Sigmoid colon (tissue), 4 donors: ENCODE results near the gene SNX20.

Source experiments
- CTCF ChIP-seq, 4 experiments: fragments of 450-650 bp in 3 of 4; fragments of 200-600 bp in 1 of 4; IDR thresholded peaks; one replicate each; pipeline ENCODE4 v1.5.1; 2016 to 2019; ENCODE audit warnings: antibody characterized with exemption in 4 of 4, mild to moderate bottlenecking in 3 of 4, moderate library complexity in 2 of 4
- EP300 ChIP-seq, 4 donors: sonication (generic); formaldehyde crosslinking; IDR thresholded peaks; one replicate each; pipeline ENCODE4 v1.6.1; 2017; ENCODE audit warnings: antibody characterized with exemption in 4 of 4
- POLR2A ChIP-seq, 2 donors: fragments of 450-650 bp; IDR thresholded peaks; one replicate each; pipeline ENCODE4 v1.6.1; 2016; ENCODE audit warnings: antibody characterized with exemption in 2 of 2, mild to moderate bottlenecking in 2 of 2, moderate library complexity in 2 of 2
- POLR2AphosphoS5 ChIP-seq, 4 donors: sonication (generic); formaldehyde crosslinking; IDR thresholded peaks; one replicate each; pipeline ENCODE4 v1.6.1; 2017; ENCODE audit warnings: antibody characterized with exemption in 4 of 4

DNA sequence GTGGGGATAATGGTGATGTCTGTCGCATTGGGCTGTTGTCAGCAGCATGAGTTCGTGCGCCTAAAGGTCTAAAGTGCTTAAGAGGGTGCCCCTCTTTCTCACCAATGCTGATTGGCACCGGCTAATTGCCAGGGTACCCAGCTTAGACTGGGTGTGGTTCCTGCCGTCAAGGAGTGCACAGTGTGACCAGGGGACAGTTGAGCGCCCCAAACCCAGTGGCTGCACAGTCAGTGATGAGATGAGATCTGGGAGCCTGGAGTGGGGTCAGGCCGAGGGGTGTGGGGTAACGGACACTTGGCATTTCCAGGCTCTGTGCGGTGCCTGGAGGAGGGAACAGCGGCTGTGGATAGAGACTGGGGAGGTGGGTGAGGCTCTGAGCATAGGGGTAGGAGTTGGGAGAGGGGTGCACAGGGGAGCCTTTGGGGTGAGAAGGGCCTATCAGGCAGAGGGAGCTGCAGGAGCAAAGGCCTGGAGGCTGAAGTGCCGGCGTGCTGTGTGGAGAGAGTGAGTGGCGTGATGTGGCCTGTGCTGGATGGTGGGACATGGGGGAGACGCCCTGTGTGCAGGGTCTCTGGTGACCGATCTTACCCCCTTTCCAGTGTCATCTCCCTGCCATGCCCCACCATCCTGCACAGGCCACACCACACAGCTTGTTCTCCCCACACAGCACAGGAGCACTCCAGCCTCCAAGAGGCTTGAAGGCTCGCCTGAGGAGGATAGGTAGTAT is 58.3 kb downstream of the SNX20 start:
- no peak for TF ChIP-seq CTCF (IDR thresholded peaks at IDR 0.05)
- no peak for TF ChIP-seq POLR2A (IDR thresholded peaks at IDR 0.05)
- TF ChIP-seq POLR2AphosphoS5 (IDR thresholded peaks at IDR 0.05), result no peak
- TF ChIP-seq EP300 (IDR thresholded peaks at IDR 0.05), result no peak
